T-helper 2 cell treated with Interferon-gamma antibody and Interleukin-4, amounts not matched to agents 5 μg/mL and 100 μg/mL, for 36 hours (primary cell): ENCODE data around the gene IL1RAPL1.

Experiments used
- DNase-seq: peaks from one replicate; pipeline ENCODE4 v3.0.0; 2021; ENCODE audit warnings: low spot score
- H3K27ac Mint-ChIP-seq: one replicate; pipeline ENCODE4 v1.8.0; 2021; ENCODE audit warnings: mild to moderate bottlenecking, mixed read lengths
- H3K27me3 Mint-ChIP-seq: one replicate; pipeline ENCODE4 v1.8.0; 2021; ENCODE audit warnings: low read depth, mixed read lengths
- H3K36me3 Mint-ChIP-seq: one replicate; pipeline ENCODE4 v1.8.0; 2021; ENCODE audit warnings: low read depth, mixed read lengths
- H3K4me1 Mint-ChIP-seq: one replicate; pipeline ENCODE4 v1.8.0; 2021; ENCODE audit warnings: low read depth, mixed read lengths
- H3K4me3 Mint-ChIP-seq: one replicate; pipeline ENCODE4 v1.8.0; 2022; ENCODE audit warnings: mild to moderate bottlenecking, moderate library complexity, mixed read lengths
- H3K9me3 Mint-ChIP-seq: one replicate; pipeline ENCODE4 v1.8.0; 2021; ENCODE audit warnings: mixed read lengths

The IL1RAPL1 gene

DNA sequence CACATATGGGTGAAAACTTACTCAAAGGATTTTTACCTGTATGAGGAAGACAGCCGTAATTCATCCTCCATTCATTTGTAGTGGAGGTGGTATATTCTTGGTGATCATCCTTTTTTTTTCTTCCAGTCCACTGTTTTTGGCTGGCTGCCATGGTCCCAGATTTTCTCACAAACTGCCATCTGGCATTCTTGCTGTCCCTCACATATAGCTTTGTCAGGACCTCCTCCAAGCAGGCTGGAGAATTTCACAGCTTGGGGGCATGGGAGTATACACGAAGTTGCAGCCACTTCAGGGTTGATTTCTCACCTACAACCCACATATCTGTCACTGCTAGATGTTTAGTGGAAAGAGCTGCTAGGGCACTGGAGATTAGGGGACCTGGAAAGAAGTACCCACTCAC, 401.0 kb downstream of the IL1RAPL1 start:
- Mint-ChIP-seq H3K36me3 (no peaks in the 10 kb centered on the region), H3K27me3 (no peaks in the 10 kb centered on the region), H3K9me3 (peaks cover 5% of the 10 kb centered on the region), H3K4me1 (no peaks in the 10 kb centered on the region), H3K4me3 (no peak overlapping the region), H3K27ac (no peak overlapping the region)
- no peak for DNase-seq

DNA sequence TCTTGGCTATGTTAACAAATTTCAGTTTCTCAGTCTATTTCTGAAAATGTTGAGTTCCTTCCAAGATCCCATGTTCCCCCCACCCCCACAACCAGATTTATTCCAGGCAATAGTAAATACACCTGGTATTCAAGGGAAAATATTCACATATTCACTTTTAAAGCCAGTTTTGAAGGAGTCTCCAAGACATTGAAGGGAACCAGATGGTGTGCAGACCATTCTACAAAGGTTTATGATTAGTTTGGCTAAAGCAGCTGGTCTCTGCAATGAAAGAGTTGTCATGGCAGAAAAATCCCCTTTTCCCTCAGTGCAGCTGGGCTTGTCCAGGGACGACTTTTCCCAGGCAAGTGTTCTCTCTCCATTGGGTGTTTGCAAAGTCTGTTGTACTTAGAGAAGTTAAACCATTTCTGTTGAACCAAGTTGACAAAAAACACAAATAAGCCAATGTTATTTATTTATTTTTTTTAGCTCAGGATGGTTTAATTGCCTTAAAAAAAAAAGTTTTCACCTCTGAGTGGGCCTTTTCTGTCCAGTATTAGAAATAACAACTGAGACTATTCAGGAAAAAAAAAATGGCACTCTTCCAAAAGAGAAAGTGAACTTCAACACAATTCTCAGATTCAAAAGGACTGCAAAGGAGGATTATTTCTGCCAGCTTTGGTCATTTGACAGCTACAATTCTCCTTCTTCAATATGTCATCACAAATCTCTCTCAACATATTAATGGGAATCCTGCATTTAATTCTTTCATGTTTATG, 410.6 kb downstream of the IL1RAPL1 start:
- no peak for DNase-seq
- Mint-ChIP-seq H3K4me1 (no peaks in the 10 kb centered on the region), H3K27me3 (no peaks in the 10 kb centered on the region), H3K36me3 (no peaks in the 10 kb centered on the region), H3K4me3 (no peak overlapping the region), H3K27ac (no peak overlapping the region), H3K9me3 (peaks cover 10% of the 10 kb centered on the region)

DNA sequence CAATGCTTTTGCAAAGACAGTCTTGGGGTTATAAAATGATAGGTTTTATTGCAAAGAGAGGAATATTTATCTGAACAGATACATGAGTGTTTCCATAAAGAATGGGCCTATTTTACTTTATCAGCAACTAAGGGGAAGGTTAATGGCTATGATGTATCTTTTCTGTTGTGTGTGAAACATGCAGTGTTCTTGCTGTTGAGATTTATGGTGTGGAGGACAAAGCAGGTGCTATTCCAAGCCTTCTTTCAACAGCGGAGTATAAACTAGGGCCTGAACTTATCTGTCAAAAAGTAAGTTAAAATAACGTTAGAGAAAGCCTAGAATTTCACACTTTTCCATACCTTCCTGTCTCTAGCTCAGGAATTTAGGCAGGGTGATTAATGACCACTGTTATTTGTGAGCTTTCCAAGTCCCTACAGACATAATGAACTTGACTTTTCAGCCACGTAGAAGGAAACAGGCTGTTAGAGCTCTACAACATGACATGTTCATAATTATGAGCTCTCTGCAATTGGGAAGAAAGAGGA, 411.4 kb downstream of the IL1RAPL1 start:
- Mint-ChIP-seq H3K36me3 (no peaks in the 10 kb centered on the region), H3K4me3 (no peak overlapping the region), H3K27ac (no peak overlapping the region), H3K27me3 (no peaks in the 10 kb centered on the region), H3K9me3 (peaks cover 10% of the 10 kb centered on the region), H3K4me1 (no peaks in the 10 kb centered on the region)
- no peak for DNase-seq

DNA sequence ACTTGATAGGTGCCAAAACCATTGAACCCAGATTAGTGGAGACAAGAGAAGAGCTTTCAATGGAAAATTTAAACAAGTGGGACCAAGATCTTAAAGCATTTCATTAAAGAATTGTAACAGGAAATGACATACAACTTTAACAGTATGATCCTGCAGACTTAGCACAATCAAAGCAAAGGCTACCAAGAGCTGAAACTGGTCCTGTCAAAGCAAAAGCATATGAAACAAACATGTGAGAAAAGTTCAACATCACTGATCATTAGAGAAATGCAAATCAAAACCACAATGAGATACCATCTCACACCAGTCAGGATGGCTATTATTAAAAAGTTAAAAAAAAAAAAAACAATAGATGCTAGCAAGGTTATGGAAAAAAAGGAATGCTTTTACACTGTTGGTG, 425.6 kb downstream of the IL1RAPL1 start:
- H3K36me3 Mint-ChIP-seq = no peaks in the 10 kb centered on the region
- H3K4me3 Mint-ChIP-seq = no peak overlapping the region
- DNase-seq = no peak
- H3K9me3 Mint-ChIP-seq = no peaks in the 10 kb centered on the region
- H3K4me1 Mint-ChIP-seq = no peaks in the 10 kb centered on the region
- no peak overlapping the region for H3K27ac Mint-ChIP-seq
- H3K27me3 Mint-ChIP-seq = no peaks in the 10 kb centered on the region

DNA sequence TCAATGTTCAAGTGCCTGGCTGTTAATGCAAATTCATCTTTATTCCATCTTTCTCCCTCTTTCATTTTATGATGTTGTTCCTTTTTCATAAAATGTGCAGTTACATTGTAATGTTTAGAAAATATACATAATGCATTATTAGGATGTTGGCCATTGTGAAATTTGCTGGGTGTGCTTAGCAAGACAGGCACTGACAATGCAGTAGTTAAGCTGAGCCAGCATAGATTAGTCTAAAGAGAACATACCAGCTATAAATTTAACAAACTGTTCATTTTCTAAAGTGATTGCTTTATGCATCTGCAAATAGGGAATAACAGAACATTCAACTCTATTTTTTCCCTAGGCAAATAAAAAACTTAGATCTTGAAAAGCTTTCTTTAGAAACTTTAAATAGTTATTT, 436.0 kb downstream of the IL1RAPL1 start:
- H3K4me3 Mint-ChIP-seq = no peak overlapping the region
- no peak for DNase-seq
- no peaks in the 10 kb centered on the region for H3K4me1 Mint-ChIP-seq
- H3K9me3 Mint-ChIP-seq = peaks cover 11% of the 10 kb centered on the region
- no peaks in the 10 kb centered on the region for H3K27me3 Mint-ChIP-seq
- no peaks in the 10 kb centered on the region for H3K36me3 Mint-ChIP-seq
- H3K27ac Mint-ChIP-seq = no peak overlapping the region

DNA sequence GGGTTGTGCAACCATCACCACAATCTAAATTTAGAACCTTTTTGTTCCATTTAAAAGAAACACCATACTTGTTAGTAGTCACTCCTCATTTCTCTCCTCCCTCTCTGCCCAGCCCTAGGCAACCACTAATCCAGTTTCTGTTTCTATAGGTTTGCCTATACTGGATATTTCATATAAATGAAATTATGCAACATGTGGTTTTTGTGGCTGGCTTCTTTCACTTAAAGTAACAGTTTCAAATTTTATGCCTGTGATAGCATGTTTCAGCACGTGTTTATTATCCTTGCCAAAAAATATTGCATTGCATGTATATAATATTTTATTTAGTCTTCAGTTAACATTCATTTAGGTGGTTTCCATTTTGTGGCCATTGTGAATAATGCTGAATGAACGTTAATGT, 437.6 kb downstream of the IL1RAPL1 start:
- H3K4me3 Mint-ChIP-seq = no peak overlapping the region
- no peaks in the 10 kb centered on the region for H3K27me3 Mint-ChIP-seq
- DNase-seq = no peak
- no peak overlapping the region for H3K27ac Mint-ChIP-seq
- H3K4me1 Mint-ChIP-seq = no peaks in the 10 kb centered on the region
- peaks cover 12% of the 10 kb centered on the region for H3K9me3 Mint-ChIP-seq
- H3K36me3 Mint-ChIP-seq = no peaks in the 10 kb centered on the region

DNA sequence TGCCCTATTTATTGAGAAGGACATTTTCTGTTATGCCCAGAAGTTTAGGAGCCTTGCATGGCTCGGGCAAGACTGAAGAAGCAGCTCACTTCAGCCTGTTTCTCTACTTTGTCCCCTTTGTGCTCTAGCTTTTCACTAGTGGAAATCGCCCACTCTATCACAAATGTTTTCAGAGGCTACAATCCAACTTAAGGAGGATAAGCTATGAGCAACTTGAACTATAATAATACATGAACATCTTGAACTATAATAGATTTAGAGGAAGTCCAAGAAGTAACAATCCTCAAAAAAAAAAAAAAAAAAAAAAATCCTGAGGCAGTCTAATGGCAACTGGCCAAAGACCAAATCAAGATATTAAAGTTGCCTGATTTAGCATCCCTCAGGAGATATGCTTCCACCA, 452.3 kb downstream of the IL1RAPL1 start:
- no peaks in the 10 kb centered on the region for H3K27me3 Mint-ChIP-seq
- no peak overlapping the region for H3K27ac Mint-ChIP-seq
- no peaks in the 10 kb centered on the region for H3K4me1 Mint-ChIP-seq

DNA sequence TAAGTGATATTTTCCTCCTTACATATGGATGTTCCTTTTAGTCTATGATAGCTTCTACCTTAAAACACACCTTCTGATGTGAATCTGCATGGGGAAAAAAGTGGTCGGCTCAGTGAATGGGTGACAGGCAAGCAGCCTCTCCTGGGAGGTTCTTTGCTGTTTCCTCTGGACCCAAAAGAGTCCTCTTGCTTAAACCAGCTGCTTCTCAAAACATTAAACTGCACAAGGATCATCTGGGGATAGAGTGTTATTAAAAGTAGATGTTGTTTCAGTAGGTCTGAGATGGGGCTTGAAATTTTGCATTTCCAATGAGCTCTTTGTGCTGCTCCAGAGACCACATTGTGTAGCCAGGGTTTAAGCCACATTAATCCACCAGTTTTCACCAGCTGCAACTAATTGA, 452.9 kb downstream of the IL1RAPL1 start:
- H3K27ac Mint-ChIP-seq = no peak overlapping the region
- peaks cover 5% of the 10 kb centered on the region for H3K9me3 Mint-ChIP-seq
- H3K36me3 Mint-ChIP-seq = no peaks in the 10 kb centered on the region
- no peak overlapping the region for H3K4me3 Mint-ChIP-seq
- H3K4me1 Mint-ChIP-seq = no peaks in the 10 kb centered on the region
- no peaks in the 10 kb centered on the region for H3K27me3 Mint-ChIP-seq
- DNase-seq = no peak

More for the DNA sequence above, 452.3 kb downstream of the IL1RAPL1 start:
- DNase-seq = no peak
- Mint-ChIP-seq H3K9me3 (peaks cover 5% of the 10 kb centered on the region), H3K36me3 (no peaks in the 10 kb centered on the region), H3K4me3 (no peak overlapping the region)

DNA sequence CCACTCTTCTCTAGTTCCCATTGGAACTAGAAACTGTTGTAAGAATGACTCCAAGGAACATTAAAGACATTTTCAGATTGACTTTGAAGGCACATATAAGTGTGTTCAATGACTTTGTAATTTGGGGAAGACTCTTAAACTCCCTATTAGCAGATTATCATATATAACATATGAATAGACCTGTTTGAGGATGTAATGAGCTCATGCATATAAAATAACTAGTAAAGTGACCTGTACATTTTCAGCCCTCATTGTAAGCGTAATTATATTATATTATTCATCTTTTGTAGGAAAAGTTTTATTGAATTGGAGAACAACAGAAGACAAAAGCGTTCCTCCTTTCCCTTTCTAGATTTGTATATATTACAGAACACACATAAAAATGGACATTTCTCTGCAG, 455.1 kb downstream of the IL1RAPL1 start:
- H3K4me1 Mint-ChIP-seq = no peaks in the 10 kb centered on the region
- no peaks in the 10 kb centered on the region for H3K27me3 Mint-ChIP-seq
- no peaks in the 10 kb centered on the region for H3K36me3 Mint-ChIP-seq
- no peak overlapping the region for H3K4me3 Mint-ChIP-seq
- DNase-seq = no peak
- H3K9me3 Mint-ChIP-seq = peaks cover 5% of the 10 kb centered on the region
- H3K27ac Mint-ChIP-seq = no peak overlapping the region

DNA sequence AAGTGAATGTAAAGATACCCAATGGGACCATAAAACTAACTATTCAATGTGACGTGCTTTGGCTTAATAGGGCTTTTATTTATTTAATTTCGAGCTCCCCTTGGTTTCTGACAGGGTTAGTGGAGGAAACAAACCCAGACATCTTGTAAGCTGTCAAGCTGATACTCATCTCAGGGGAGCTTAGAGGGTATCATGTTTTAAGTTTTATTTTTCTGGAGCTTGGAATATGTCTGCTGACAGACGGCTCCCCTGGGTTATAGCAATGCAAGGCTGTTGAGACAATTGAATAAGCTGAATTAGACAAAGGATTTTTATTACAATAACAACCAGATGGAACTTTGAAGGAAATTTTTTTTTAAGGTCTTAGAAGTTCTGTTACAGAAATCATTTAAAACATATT, 456.5 kb downstream of the IL1RAPL1 start:
- Mint-ChIP-seq H3K27me3 (no peaks in the 10 kb centered on the region), H3K36me3 (no peaks in the 10 kb centered on the region), H3K27ac (no peak overlapping the region), H3K4me3 (no peak overlapping the region), H3K4me1 (no peaks in the 10 kb centered on the region), H3K9me3 (peaks cover 8% of the 10 kb centered on the region)
- no peak for DNase-seq

DNA sequence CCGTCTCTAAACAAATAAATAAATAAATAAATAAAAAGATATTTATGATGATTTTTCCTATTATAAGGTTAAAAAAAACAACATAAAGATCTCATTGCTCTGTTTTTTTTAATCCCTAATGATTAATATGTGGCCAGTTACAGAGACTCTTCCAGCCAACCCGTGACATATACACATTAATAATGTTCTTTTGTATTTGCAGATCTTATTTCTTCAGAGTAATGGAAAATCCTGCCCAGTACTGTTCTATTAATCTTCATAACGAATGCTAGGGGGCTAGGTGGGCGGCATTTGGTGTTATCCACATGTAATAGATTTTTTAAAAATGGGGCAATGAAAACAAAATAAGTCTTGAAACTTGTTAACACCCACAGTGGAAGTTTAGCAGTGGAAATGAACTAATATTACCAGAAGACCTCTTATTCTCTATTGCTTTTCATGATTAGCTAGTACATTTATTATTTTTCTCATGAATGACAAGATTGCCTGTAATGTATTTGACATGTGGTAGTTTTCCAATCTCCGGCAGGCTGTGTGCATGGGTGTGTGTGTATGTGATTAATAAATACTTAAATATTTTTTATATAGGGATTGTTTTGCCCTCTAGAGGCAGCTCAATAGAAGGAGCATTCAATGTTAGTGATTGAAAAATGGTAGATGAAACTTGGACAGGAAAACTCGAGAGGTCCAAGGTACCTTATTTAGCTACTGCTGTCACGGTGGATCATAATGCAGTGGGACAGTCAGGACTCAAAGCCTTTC, 457.4 kb downstream of the IL1RAPL1 start:
- no peaks in the 10 kb centered on the region for H3K36me3 Mint-ChIP-seq
- H3K4me3 Mint-ChIP-seq = no peak overlapping the region

DNA sequence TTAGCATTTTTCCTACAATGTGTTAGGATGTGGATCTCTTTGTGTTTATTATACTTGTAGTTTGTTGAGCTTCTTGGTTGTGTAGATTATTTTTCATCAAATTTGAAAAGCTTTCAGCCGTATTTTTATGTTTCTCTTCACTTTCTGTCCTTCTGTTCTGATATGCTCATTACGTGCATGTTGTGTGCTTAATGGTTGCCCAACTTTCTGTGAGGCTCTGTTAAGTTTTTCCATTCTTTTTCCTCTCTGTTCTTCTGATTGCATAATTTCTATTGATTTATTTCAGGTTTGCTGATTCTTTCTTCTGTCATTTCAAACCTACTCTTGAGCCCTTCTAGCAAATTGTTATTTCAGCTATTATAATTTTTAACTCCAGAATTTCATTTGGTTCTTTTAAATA, 478.2 kb downstream of the IL1RAPL1 start:
- H3K27ac Mint-ChIP-seq = no peak overlapping the region
- peaks cover 8% of the 10 kb centered on the region for H3K9me3 Mint-ChIP-seq
- no peak overlapping the region for H3K4me3 Mint-ChIP-seq

More for the DNA sequence above, 457.4 kb downstream of the IL1RAPL1 start:
- peaks cover 8% of the 10 kb centered on the region for H3K9me3 Mint-ChIP-seq
- H3K27me3 Mint-ChIP-seq = no peaks in the 10 kb centered on the region
- DNase-seq = no peak
- no peaks in the 10 kb centered on the region for H3K4me1 Mint-ChIP-seq
- no peak overlapping the region for H3K27ac Mint-ChIP-seq

DNA sequence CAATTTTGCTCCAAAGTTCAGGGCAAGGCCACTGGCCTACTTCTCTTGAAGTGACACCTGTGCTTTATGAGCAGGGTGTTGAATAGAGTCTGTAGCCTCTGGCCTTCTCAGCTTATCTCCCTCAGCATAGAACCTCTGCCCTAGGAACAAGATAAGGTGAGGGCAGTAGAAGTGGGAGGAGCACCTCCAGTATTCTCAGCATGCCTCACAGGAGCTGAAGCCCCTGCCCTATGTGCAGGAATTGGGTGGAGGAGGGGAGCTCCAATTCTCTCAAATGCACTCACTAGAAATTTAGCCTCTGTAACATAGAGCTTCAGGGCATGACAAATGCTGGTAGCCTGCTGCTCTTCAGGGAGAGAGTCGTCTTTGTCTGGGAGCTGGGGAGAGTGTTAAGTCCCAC, 479.3 kb downstream of the IL1RAPL1 start:
- Mint-ChIP-seq H3K4me1 (no peaks in the 10 kb centered on the region), H3K27me3 (no peaks in the 10 kb centered on the region), H3K27ac (no peak overlapping the region), H3K36me3 (no peaks in the 10 kb centered on the region), H3K4me3 (no peak overlapping the region), H3K9me3 (peaks cover 8% of the 10 kb centered on the region)
- no peak for DNase-seq

More for the DNA sequence above, 478.2 kb downstream of the IL1RAPL1 start:
- Mint-ChIP-seq H3K4me1 (no peaks in the 10 kb centered on the region), H3K27me3 (no peaks in the 10 kb centered on the region), H3K36me3 (no peaks in the 10 kb centered on the region)
- no peak for DNase-seq

DNA sequence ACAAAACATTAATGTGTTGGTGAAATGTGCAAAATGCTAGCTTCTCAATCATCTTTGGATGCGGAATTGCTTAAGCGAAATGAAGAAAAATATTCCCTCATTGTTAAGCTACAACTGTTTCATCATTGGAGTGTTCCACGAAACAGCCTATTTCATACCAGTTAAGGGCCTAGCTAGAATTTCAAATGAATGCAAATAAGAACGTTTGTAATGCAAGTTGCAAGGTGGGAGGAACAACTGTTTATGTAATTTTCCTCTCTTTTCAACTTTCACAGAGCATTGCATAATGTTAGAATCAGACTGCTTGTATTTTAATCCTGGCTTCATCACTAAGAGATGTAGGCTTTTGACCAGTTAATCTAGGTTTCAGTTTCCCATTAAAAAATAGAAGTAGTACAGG, 480.1 kb downstream of the IL1RAPL1 start:
- Mint-ChIP-seq H3K4me1 (no peaks in the 10 kb centered on the region), H3K27me3 (no peaks in the 10 kb centered on the region), H3K27ac (no peak overlapping the region), H3K36me3 (no peaks in the 10 kb centered on the region), H3K4me3 (no peak overlapping the region), H3K9me3 (peaks cover 8% of the 10 kb centered on the region)
- no peak for DNase-seq
